Liver (tissue), 9 donors: ENCODE data around the gene LYZL1. TPM values are rescaled to one million over a fixed set of nuclear protein-coding genes. Genes with fewer than 3 reads are reported as not detected.
"Not testable (repeated sequence)": the region's sequence is repeated elsewhere in the genome, so short reads cannot be mapped to it uniquely, and the experiment has no call there.

Experiments used
- DNase-seq: peaks from one replicate; pipeline ENCODE4 v3.0.0-alpha.2; 2017; ENCODE audit warnings: low spot score
- H3K27ac ChIP-seq, 2 donors: one replicate each; pipeline ENCODE4 v1.7.0; 2013; ENCODE audit warnings: inconsistent platforms in 2 of 2, low read length in 2 of 2, control low read depth in 1 of 2, low read depth in 1 of 2, mild to moderate bottlenecking in 1 of 2
- H3K27me3 ChIP-seq, 4 donors: one replicate each; pipeline versions ENCODE4 v1.6.1 to v1.7.0; 2013; ENCODE audit warnings: low read length in 3 of 4, inconsistent platforms in 1 of 4, mild to moderate bottlenecking in 1 of 4, moderate library complexity in 1 of 4; ENCODE audit not compliant: control insufficient read depth in 4 of 4, insufficient read depth in 4 of 4
- H3K36me3 ChIP-seq, 4 donors: one replicate each; pipeline versions ENCODE4 v1.6.1 to v1.7.0; 2013; ENCODE audit warnings: low read length in 3 of 4, mild to moderate bottlenecking in 3 of 4, low read depth in 1 of 4, moderate library complexity in 1 of 4; ENCODE audit not compliant: control insufficient read depth in 4 of 4, insufficient read depth in 3 of 4
- H3K4me1 ChIP-seq, 4 donors: one replicate each; pipeline versions ENCODE4 v1.6.1 to v1.7.0; 2013; ENCODE audit warnings: low read length in 3 of 4, mild to moderate bottlenecking in 3 of 4, moderate library complexity in 1 of 4; ENCODE audit not compliant: control insufficient read depth in 4 of 4, insufficient read depth in 4 of 4
- H3K4me3 ChIP-seq, 3 donors: one replicate each; pipeline versions ENCODE4 v1.6.1 to v1.7.0; 2013; ENCODE audit warnings: low read length in 3 of 3, control low read depth in 1 of 3, low read depth in 1 of 3, mild to moderate bottlenecking in 1 of 3
- H3K9ac ChIP-seq, 2 donors: one replicate each; pipeline ENCODE4 v1.7.0; 2013; ENCODE audit warnings: low read length in 2 of 2, mild to moderate bottlenecking in 2 of 2, moderate library complexity in 2 of 2, control low read depth in 1 of 2, low read depth in 1 of 2
- H3K9me3 ChIP-seq, 4 donors: one replicate each; pipeline versions ENCODE4 v1.6.1 to v1.7.0; 2013; ENCODE audit warnings: low read length in 3 of 4; ENCODE audit not compliant: control insufficient read depth in 4 of 4
- EGR1 ChIP-seq, 2 donors: IDR thresholded peaks; 2 replicates each; pipeline ENCODE4 v1.6.1; 2016 to 2018; ENCODE audit warnings: antibody characterized with exemption in 2 of 2, low read depth in 2 of 2
- FOXA2 ChIP-seq: IDR thresholded peaks from 2 replicates; pipeline ENCODE4 v1.6.1; 2016; ENCODE audit warnings: antibody characterized with exemption
- GABPA ChIP-seq, 2 donors: IDR thresholded peaks in 1 of 2; conservative IDR thresholded peaks in 1 of 2; 2 replicates each; pipeline ENCODE4 v1.6.1; 2016; ENCODE audit warnings: antibody characterized with exemption in 2 of 2, mild to moderate bottlenecking in 1 of 2, moderate library complexity in 1 of 2
- HNF4A ChIP-seq, 2 donors: conservative IDR thresholded peaks; 2 replicates each; pipeline ENCODE4 v1.6.1; 2016; ENCODE audit warnings: antibody characterized with exemption in 2 of 2, mild to moderate bottlenecking in 2 of 2
- HNF4G ChIP-seq: IDR thresholded peaks from 2 replicates; pipeline ENCODE4 v1.6.1; 2016; ENCODE audit warnings: antibody characterized with exemption
- JUND ChIP-seq, 2 donors: IDR thresholded peaks; 2 replicates each; pipeline ENCODE4 v1.6.1; 2016; ENCODE audit warnings: antibody characterized with exemption in 2 of 2
- NR2F2 ChIP-seq: IDR thresholded peaks from 2 replicates; pipeline ENCODE4 v1.6.1; 2016; ENCODE audit warnings: antibody characterized with exemption
- RAD21 ChIP-seq, 2 donors: IDR thresholded peaks; 2 replicates each; pipeline ENCODE4 v1.6.1; 2016; ENCODE audit warnings: antibody characterized with exemption in 2 of 2, mild to moderate bottlenecking in 2 of 2
- RXRA ChIP-seq, 2 donors: IDR thresholded peaks; 2 replicates each; pipeline ENCODE4 v1.6.1; 2017 to 2018; ENCODE audit warnings: antibody characterized with exemption in 2 of 2, mild to moderate bottlenecking in 1 of 2
- TAF1 ChIP-seq: conservative IDR thresholded peaks from 2 replicates; pipeline ENCODE4 v1.6.1; 2016; ENCODE audit warnings: antibody characterized with exemption, mild to moderate bottlenecking
- WGBS: extraction: QIAGEN DNeasy Blood & Tissue Kit; methylation state at CpG from one replicate; pipeline ENCODE4 v1.1.7; 2013; 5-methylcytosine and 5-hydroxymethylcytosine counted together
- polyA plus RNA-seq, 2 donors: library from polyadenylated mRNA; stranded (reverse) in 1 of 2; unstranded in 1 of 2; fragments of 200-250 nt in 1 of 2; fragments of >200 nt in 1 of 2; fragmentation: Nextera tagmentation in 1 of 2; extraction: Ambion mirVana in 1 of 2; gene quantifications; one replicate each; pipeline versions ENCODE4 v1.2.1 to v1.2.3, GENCODE V29; 2013 to 2015
- total RNA-seq, 2 donors: library from RNA; depleted of rRNA; stranded (reverse); fragments of >200 nt; gene quantifications; one replicate each; pipeline ENCODE4 v1.2.3, GENCODE V29; 2014
- TF ChIP-seq, protein P1 (sequence below): fragments of 150-350 bp; IDR thresholded peaks from 2 replicates; pipeline ENCODE4 v1.5.1; 2017; ENCODE audit warnings: improper control_type of control experiment, low read depth, low read length; ENCODE audit not compliant: missing input control
- TF ChIP-seq, protein P2 (sequence below): IDR thresholded peaks from 2 replicates; pipeline ENCODE4 v1.6.1; 2016; ENCODE audit warnings: antibody characterized with exemption, mild to moderate bottlenecking
- TF ChIP-seq, protein P3 (sequence below): IDR thresholded peaks from 2 replicates; pipeline ENCODE4 v1.6.1; 2016; ENCODE audit warnings: antibody characterized with exemption
- donor health status: healthy.
- donor health status: healthy.
- donor health status: healthy.
- donor health status: healthy.
- donor health status: healthy.

The LYZL1 gene
- total and polyA plus RNA-seq, 4 donors: not detected

DNA sequence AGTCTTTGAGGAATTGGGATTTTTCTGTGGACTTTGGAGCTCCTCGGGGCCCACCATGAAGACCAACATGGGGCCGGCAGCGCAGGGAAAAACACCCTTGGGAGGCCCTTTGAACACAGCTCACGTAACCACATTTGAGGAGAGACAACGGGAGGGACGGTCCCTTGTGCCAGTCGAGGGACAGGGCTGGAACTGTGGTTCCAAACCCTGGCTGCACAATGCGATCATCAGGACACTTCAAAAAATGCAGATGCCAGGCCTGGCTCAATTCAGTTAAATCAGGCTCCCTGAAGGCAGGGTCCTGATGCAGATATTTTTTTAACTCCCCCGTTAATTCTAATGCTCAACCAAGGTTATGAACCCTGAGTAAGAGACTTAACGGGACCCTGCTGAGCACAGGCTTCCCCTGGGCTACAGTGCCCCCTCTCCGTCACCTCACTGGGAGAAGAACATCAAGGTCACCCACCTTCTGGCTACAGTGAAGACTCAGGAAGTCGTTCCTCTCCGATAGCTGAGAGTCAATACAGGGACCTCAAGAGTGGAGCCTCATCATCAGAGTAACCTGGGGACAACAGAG is 30.4 kb downstream of the LYZL1 start (continued):
- TF ChIP-seq, protein P1, sequence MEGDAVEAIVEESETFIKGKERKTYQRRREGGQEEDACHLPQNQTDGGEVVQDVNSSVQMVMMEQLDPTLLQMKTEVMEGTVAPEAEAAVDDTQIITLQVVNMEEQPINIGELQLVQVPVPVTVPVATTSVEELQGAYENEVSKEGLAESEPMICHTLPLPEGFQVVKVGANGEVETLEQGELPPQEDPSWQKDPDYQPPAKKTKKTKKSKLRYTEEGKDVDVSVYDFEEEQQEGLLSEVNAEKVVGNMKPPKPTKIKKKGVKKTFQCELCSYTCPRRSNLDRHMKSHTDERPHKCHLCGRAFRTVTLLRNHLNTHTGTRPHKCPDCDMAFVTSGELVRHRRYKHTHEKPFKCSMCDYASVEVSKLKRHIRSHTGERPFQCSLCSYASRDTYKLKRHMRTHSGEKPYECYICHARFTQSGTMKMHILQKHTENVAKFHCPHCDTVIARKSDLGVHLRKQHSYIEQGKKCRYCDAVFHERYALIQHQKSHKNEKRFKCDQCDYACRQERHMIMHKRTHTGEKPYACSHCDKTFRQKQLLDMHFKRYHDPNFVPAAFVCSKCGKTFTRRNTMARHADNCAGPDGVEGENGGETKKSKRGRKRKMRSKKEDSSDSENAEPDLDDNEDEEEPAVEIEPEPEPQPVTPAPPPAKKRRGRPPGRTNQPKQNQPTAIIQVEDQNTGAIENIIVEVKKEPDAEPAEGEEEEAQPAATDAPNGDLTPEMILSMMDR: no peak
- TF ChIP-seq TAF1 (no peak), GABPA (IDR thresholded peaks at IDR 0.05 in 1 of 2, conservative IDR thresholded peaks at IDR 0.05 in 1 of 2) (no peak)

DNA sequence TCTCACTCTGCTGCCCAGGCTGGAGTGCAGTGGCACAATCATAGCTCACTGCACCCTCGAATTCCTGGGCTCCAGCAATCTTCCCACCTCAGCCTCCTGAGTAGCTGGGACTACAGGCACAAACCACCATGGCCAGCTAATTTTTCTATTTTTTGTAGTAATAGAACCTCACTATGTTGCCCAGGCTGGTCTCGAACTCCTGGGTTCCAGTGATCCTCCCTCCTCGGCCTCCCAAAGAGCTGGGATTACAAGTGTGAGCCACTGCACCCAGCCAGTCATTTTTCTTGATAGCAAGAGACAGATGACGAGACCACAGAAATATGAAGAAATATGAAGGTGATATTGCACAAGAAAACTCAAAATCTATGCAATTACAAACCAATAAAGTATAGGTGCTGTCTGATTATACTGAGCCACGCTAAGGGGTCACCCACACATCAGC is 31.8 kb downstream of the LYZL1 start:
- not testable (repeated sequence) for H3K9me3 ChIP-seq, H3K9ac ChIP-seq, DNase-seq, H3K36me3 ChIP-seq, H3K27me3 ChIP-seq, H3K4me3 ChIP-seq
- 65% methylated on average over 5 of the region's 5 CpGs for WGBS
- Histone ChIP-seq H3K27ac (peak overlapping the region; percentile 65 to 86), H3K4me1 (peaks cover 20 to 78% (median 74%) of the 10 kb centered on the region in 4 donors)

DNA sequence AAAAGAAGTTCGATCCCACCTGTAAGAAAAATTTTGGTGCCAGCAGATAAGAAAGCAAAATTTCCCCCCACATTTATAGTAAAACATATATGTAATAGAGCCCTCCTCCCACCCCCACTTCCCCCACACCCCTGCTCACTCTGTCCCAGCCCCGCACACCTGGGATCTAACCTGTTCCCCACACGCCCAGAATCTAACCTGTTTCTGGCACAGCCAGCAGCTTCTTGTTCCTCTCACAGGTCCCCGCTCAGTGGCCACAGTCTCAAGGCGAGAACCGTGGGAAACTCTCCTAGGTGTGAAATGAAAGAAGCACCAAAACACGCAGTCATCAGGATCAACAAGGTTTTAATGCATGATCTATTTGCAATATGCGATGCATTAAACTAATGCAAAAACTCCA is 32.8 kb downstream of the LYZL1 start:
- DNase-seq: no peak
- 70% methylated on average over 8 of the region's 8 CpGs for WGBS
- Histone ChIP-seq H3K4me3 (no peak overlapping the region), H3K27ac (peak overlapping the region in 1 of 2 donors; percentile 48), H3K9me3 (no peaks in the 10 kb centered on the region), H3K4me1 (peaks cover 19 to 86% (median 78%) of the 10 kb centered on the region in 4 donors), H3K9ac (no peak overlapping the region), H3K36me3 (no peaks in the 10 kb centered on the region), H3K27me3 (no peaks in the 10 kb centered on the region)
- TF ChIP-seq, protein P1: no peak
- TF ChIP-seq HNF4A (conservative IDR thresholded peaks at IDR 0.05) (no peak), FOXA2 (no peak), TAF1 (no peak), RAD21 (IDR thresholded peaks at IDR 0.05) (no peak), NR2F2 (no peak), JUND (IDR thresholded peaks at IDR 0.05) (no peak), EGR1 (IDR thresholded peaks at IDR 0.05; ENCODE audit: low read depth in 2 of 2) (no peak), GABPA (IDR thresholded peaks at IDR 0.05 in 1 of 2, conservative IDR thresholded peaks at IDR 0.05 in 1 of 2) (no peak), RXRA (IDR thresholded peaks at IDR 0.05) (no peak), HNF4G (no peak)
- TF ChIP-seq, protein P2, sequence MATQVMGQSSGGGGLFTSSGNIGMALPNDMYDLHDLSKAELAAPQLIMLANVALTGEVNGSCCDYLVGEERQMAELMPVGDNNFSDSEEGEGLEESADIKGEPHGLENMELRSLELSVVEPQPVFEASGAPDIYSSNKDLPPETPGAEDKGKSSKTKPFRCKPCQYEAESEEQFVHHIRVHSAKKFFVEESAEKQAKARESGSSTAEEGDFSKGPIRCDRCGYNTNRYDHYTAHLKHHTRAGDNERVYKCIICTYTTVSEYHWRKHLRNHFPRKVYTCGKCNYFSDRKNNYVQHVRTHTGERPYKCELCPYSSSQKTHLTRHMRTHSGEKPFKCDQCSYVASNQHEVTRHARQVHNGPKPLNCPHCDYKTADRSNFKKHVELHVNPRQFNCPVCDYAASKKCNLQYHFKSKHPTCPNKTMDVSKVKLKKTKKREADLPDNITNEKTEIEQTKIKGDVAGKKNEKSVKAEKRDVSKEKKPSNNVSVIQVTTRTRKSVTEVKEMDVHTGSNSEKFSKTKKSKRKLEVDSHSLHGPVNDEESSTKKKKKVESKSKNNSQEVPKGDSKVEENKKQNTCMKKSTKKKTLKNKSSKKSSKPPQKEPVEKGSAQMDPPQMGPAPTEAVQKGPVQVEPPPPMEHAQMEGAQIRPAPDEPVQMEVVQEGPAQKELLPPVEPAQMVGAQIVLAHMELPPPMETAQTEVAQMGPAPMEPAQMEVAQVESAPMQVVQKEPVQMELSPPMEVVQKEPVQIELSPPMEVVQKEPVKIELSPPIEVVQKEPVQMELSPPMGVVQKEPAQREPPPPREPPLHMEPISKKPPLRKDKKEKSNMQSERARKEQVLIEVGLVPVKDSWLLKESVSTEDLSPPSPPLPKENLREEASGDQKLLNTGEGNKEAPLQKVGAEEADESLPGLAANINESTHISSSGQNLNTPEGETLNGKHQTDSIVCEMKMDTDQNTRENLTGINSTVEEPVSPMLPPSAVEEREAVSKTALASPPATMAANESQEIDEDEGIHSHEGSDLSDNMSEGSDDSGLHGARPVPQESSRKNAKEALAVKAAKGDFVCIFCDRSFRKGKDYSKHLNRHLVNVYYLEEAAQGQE: no peak
- TF ChIP-seq, protein P3, sequence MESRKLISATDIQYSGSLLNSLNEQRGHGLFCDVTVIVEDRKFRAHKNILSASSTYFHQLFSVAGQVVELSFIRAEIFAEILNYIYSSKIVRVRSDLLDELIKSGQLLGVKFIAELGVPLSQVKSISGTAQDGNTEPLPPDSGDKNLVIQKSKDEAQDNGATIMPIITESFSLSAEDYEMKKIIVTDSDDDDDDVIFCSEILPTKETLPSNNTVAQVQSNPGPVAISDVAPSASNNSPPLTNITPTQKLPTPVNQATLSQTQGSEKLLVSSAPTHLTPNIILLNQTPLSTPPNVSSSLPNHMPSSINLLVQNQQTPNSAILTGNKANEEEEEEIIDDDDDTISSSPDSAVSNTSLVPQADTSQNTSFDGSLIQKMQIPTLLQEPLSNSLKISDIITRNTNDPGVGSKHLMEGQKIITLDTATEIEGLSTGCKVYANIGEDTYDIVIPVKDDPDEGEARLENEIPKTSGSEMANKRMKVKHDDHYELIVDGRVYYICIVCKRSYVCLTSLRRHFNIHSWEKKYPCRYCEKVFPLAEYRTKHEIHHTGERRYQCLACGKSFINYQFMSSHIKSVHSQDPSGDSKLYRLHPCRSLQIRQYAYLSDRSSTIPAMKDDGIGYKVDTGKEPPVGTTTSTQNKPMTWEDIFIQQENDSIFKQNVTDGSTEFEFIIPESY: no peak
